Measurements from ENCODE around the gene CEP295NL. TPM values are rescaled to one million over a fixed set of nuclear protein-coding genes. Genes with fewer than 3 reads are reported as not detected.
A peak's percentile ranks its signal among the peaks of the same experiment; 100 is the strongest.

Gene CEP295NL
- total RNA-seq, 2 donors from 2014 or later: 0.83 to 1.1 TPM

DNA sequence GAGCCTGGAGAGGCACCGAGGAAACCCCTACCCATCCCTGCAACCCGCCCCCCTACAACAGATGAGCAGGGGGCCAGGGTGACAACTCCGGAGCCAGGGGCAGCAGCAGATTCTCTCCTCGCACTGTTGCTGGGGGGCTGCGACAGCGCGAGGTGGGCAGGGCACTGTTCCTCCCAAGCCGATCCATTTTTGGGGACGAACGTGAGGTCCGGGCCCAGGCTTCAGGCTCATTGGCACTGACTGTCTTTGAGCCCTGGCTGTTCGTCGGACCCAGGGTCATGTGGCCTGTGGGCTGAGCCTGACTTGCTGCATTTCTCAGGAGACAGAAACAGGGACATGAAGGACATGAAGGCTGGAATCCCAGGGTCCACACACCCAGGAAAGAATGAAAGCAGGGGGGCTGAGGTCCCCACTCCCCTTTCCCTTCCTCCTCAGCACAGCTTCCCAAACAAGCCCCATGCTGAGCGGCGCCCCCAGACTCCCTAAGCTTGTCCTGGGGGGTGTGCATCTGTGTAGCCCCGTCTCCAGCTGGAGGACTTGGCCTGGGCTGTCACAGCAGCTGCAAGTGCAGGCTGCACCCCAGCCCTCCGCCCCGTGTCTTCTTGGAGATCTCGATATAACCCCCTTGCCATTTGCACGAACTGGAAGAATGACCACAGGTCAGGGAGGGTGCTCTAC lies 18.7 kb downstream of the CEP295NL start:
- peak overlapping the region; percentile 92 to 97 for H3K27ac ChIP-seq
- H3K27me3 ChIP-seq: no peaks in the 10 kb centered on the region
- no peaks in the 10 kb centered on the region for H3K36me3 ChIP-seq
- peak overlapping the region; percentile 16 to 36 for H3K4me3 ChIP-seq
- no peak for DNase-seq (ENCODE audit: low spot score)
- H3K9me3 ChIP-seq: no peaks in the 10 kb centered on the region
- TF ChIP-seq, protein P1, sequence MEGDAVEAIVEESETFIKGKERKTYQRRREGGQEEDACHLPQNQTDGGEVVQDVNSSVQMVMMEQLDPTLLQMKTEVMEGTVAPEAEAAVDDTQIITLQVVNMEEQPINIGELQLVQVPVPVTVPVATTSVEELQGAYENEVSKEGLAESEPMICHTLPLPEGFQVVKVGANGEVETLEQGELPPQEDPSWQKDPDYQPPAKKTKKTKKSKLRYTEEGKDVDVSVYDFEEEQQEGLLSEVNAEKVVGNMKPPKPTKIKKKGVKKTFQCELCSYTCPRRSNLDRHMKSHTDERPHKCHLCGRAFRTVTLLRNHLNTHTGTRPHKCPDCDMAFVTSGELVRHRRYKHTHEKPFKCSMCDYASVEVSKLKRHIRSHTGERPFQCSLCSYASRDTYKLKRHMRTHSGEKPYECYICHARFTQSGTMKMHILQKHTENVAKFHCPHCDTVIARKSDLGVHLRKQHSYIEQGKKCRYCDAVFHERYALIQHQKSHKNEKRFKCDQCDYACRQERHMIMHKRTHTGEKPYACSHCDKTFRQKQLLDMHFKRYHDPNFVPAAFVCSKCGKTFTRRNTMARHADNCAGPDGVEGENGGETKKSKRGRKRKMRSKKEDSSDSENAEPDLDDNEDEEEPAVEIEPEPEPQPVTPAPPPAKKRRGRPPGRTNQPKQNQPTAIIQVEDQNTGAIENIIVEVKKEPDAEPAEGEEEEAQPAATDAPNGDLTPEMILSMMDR (IDR thresholded peaks at IDR 0.05): no peak
- H3K4me1 ChIP-seq: peaks cover 0 to 79% of the 10 kb centered on the region in 2 donors

DNA sequence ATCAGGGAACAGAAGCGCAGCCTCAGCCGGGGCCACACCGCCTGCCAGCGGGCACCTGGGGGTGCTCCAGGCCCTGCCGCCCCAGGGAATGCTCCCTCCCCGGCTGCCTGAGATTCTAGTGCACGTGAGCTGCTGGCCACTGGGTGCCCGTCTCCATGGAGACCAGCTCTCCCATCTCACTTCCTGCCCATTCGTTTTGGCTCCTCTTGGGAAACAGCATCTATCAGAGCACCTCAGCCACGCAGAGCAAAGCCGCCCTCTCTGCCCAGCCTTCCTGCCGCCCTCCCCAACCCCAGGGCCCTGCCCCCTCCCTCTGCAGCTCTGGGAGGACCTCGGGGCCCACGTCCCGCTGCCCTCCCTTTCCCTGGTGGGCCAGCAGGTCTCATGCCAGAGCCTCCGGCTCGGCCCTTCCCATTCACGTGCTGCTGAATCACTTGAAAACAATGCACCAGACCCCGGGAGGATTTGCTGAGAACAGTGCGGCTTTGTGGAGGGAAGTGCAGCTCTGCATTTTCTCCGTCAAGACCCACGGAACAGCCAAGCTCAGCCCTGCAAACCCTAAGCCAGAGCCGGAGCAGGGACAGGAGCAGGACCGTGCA lies 19.4 kb downstream of the CEP295NL start:
- Histone ChIP-seq H3K27me3 (no peaks in the 10 kb centered on the region), H3K27ac (peak overlapping the region; percentile 92 to 97), H3K4me3 (peak overlapping the region; percentile 16 to 36), H3K36me3 (no peaks in the 10 kb centered on the region), H3K4me1 (peaks cover 0 to 80% of the 10 kb centered on the region in 2 donors), H3K9me3 (no peaks in the 10 kb centered on the region)
- peak; percentile 92 for DNase-seq (ENCODE audit: low spot score)
- TF ChIP-seq, protein P1 (IDR thresholded peaks at IDR 0.05): peak in 1 of 2 donors; percentile 27

DNA sequence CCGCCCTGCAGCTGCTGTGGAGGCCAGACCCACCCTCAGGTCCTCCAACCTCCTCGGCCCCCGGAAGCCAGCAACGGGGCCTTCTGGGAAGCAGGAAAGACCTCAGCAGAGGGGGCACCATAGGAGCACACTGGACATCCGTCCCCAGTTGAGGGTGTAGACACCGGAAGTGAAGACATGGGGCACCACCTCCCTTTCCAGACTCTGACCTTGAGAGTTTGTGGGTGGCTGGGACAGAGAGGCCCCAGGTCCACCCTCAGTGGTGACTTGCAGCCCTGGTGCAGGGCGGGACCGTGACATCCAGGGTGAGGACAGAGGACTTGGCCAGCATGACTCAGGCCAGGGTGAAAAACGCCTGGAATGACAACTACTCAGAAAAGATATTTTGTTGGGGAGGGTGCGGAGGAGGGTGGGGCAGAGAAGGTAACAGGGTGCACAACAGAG lies 19.9 kb downstream of the CEP295NL start:
- peaks cover 0 to 85% of the 10 kb centered on the region in 2 donors for H3K4me1 ChIP-seq
- H3K27ac ChIP-seq: peak overlapping the region; percentile 92 to 97
- H3K36me3 ChIP-seq: no peaks in the 10 kb centered on the region
- TF ChIP-seq, protein P1 (IDR thresholded peaks at IDR 0.05): no peak
- peak overlapping the region; percentile 16 to 36 for H3K4me3 ChIP-seq
- no peaks in the 10 kb centered on the region for H3K27me3 ChIP-seq
- peak; percentile 95 for DNase-seq (ENCODE audit: low spot score)
- H3K9me3 ChIP-seq: no peaks in the 10 kb centered on the region

DNA sequence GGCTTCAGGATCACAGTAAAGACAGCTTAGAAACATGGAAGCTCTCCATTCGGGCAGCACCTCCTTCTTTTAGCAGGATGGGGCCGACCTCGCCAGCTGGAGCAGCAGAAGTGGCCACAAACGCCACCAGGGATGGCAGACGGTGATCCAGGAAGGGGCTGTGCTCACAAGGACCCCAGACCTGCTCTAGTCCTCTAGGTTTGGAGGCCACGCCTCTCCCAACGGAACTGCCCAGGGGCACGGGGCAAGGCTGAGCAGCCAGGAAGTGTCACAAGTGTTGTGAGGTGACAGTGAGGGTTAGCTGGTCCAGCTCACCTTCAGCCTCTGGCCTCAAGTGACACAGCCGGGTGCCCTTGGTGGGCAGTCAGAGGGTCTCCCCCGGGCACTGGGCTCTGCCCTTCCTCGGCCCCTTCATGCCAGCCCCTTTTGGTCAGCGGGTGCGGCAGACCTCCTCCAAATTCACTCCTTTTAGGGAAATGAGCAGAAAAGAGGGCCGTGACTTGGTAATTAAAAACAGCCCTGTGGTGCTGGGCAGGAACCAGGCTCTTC lies 20.4 kb downstream of the CEP295NL start:
- peaks cover 0 to 90% of the 10 kb centered on the region in 2 donors for H3K4me1 ChIP-seq
- peak overlapping the region in 1 of 2 donors; percentile 36 for H3K4me3 ChIP-seq
- TF ChIP-seq, protein P1 (IDR thresholded peaks at IDR 0.05): no peak
- no peak for DNase-seq (ENCODE audit: low spot score)
- H3K36me3 ChIP-seq: no peaks in the 10 kb centered on the region
- H3K9me3 ChIP-seq: no peaks in the 10 kb centered on the region
- no peaks in the 10 kb centered on the region for H3K27me3 ChIP-seq
- peak overlapping the region; percentile 92 to 97 for H3K27ac ChIP-seq

DNA sequence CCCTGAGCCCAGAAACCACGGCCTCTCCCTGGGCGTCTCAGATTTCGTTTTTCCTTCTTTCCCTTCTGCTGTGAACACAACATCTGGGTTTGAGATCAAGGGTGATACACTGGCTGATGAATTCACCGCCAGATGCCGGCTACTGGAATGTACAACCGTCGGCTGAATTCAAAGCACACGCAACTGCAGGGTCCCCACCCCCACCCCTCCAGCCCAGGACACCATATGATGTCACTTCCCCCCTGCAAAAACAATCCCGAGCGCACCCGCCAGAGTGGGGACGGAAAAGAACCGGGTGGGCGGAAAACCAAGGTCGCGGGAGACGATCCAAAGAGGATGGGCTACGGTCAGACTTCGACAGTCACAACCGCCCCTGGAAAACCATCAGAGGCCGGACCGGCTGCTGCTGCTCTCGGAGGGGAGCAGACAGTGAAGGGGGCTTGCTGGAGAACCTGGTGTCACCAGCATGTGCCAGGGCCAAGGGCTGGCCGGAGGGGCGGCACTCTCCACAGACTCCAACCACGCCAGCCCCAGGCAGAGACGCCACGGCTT lies 23.3 kb downstream of the CEP295NL start:
- Histone ChIP-seq H3K27ac (peak overlapping the region; percentile 90 to 97), H3K4me3 (peak overlapping the region in 1 of 2 donors; percentile 27), H3K9me3 (no peaks in the 10 kb centered on the region), H3K4me1 (peaks cover 0 to 88% of the 10 kb centered on the region in 2 donors), H3K27me3 (no peaks in the 10 kb centered on the region), H3K36me3 (no peaks in the 10 kb centered on the region)
- TF ChIP-seq, protein P1 (IDR thresholded peaks at IDR 0.05): no peak
- DNase-seq (ENCODE audit: low spot score): peak; percentile 85
